GM12872 (cell line): ENCODE measurements around the gene MOCOS.

Source experiments
- TF ChIP-seq, protein P1 (sequence below): IDR thresholded peaks from 3 replicates; pipeline ENCODE4 v1.5.1; 2011; ENCODE audit warnings: low read depth, mild to moderate bottlenecking, low read length, moderate library complexity; ENCODE audit not compliant: insufficient read depth

The MOCOS gene

DNA sequence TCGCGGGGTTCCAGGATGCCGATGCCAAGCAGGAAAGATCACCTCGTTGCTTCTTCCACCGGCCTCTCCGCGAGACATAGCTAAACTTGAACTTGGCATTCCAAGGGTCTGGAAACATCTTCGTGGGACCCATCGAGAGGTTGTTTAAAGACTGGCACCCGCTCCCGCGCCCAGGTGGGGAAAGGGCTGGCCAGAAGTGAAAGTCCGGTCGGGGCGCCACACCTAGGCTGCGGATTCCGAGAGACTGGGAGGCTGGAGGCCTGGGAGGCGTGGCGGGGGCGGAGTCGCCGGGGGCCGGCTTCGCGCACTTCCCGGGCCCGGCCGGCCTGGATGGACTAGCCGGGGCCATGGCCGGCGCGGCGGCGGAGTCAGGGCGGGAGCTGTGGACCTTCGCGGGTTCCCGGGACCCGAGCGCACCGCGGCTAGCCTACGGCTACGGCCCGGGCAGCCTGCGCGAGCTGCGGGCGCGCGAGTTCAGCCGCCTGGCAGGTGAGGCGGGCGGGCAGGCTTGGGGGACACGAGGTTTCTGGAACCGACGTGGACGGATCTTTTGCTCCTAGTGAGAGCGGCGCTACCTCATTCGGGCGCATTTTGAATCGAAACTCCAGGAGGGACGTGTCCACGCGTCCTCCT is at the start of gene MOCOS:
Gene MOCOS (plus strand): TSS at position 305 of the 633 bp plus-strand sequence. CDS start 43 bp downstream, at position 348.
- TF ChIP-seq, protein P1, sequence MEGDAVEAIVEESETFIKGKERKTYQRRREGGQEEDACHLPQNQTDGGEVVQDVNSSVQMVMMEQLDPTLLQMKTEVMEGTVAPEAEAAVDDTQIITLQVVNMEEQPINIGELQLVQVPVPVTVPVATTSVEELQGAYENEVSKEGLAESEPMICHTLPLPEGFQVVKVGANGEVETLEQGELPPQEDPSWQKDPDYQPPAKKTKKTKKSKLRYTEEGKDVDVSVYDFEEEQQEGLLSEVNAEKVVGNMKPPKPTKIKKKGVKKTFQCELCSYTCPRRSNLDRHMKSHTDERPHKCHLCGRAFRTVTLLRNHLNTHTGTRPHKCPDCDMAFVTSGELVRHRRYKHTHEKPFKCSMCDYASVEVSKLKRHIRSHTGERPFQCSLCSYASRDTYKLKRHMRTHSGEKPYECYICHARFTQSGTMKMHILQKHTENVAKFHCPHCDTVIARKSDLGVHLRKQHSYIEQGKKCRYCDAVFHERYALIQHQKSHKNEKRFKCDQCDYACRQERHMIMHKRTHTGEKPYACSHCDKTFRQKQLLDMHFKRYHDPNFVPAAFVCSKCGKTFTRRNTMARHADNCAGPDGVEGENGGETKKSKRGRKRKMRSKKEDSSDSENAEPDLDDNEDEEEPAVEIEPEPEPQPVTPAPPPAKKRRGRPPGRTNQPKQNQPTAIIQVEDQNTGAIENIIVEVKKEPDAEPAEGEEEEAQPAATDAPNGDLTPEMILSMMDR = no peak

DNA sequence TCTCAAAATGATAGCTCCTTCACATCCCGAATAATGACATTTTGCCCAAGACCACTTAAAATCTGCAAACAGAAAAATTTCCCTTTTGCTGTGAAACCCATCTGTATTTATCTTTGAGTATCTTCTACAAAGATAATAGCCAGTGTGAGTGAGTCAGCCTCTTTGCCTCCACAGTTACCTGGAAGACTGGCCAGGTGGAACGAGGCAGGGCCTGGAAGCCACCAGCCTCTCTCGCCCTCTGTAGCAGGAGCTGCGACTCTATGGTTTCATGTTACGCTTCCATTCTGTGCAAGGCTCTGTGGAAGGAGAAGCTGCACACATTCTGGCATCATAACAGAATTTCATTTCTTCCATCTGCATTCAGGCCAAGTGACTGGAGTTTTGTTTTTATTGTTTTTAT is 48.1 kb upstream of the MOCOS start:
- TF ChIP-seq, protein P1 = no peak

GRCh38 chr18:36141576-36141975 is 45.7 kb upstream of the MOCOS start:
- TF ChIP-seq, protein P1 = no peak

- TF ChIP-seq, protein P1 = no peak
Observed at GRCh38 chr18:36142751-36143150, 44.5 kb upstream of the MOCOS start.

DNA sequence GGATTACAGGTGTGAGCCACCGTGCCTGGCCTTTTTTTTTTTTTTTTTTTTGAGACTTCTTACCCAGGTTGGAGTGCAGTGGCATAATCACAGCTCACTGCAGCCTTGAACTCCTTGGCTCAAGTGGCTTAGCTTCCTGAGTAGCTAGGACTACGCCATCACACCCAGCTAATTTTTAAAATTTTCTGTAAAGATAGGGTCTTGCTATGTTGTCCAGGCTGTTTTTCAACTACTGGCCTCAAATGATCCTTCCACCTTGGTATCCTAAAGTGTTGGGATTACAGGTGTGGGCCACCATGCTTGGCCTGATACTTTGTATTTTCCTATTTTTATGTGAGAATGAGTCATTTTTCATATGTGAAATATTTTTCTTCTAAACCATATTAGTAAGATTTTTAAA is 43.9 kb upstream of the MOCOS start:
- TF ChIP-seq, protein P1 = no peak

DNA sequence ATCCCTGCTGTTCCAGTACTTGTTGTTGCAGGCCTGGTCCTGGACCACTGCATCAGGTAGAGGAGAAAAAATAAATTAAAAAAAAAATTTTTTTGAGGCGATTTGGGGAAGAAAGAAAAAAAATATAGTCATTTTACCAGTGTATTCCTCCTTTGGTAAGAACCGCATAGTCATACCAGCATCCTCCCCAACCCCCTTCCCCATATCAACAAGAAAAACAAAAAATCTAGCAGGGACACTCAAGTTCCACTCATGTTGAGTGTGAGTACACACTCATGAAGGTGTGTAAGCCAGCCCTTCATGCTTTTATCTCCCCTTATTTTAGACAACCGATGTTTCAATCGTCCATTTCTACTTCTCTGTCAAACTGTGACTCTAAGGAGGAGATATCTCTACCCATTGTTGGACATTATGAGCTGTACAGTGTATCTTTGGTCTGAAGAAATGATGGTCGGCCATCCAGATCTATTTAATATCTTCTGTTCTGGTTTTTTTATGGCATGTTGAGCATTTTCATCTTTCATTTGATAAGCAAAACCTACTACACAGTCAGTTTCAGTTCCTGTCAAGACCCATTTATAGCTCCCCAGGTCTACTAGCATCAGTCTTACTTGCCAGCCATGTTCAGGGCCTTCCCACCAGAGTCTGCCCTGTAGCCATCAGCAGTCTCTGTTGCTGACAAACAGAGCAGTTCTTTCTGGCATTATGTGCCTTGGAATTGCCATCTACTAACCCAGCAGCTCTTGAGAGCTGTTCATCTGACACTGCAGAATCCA is 37.6 kb upstream of the MOCOS start:
- TF ChIP-seq, protein P1 = no peak

DNA sequence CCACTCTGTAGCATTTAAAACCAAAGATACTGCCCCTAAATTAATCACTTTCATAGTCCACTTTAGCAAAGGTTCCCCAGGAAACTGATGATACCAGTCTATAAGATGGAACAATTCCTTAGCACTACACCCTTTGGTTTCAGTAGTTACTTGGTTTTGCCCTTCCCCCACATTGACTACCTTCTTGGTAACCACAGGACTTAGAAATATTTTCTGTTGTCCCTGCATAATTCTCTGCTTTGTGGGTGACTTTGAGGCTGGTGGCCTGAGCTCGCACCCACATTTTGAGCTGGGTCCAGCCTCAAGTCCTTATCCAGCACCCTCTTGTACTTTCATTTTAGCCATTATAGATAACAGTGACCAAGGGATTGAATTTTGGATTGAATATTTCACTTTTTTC is 34.5 kb upstream of the MOCOS start:
- TF ChIP-seq, protein P1 = no peak
